GM23338 (cell line): Measurements from ENCODE around the gene LMBRD1.

Experiments
- CREB1 ChIP-seq: fragments of 250-450 bp; sonication (Bioruptor Pico); IDR thresholded peaks from 2 replicates; pipeline ENCODE4 v1.5.0; 2020; ENCODE audit warnings: low read depth, mild to moderate bottlenecking, moderate library complexity
- EZH2 ChIP-seq: fragments of 200-600 bp; sonication (generic); IDR thresholded peaks from one replicate; pipeline ENCODE4 v1.8.0; 2017; ENCODE audit warnings: antibody characterized with exemption, mild to moderate bottlenecking, low read depth; ENCODE audit not compliant: unreplicated experiment
- EZH2phosphoT487 ChIP-seq: fragments of 200-600 bp; sonication (generic); IDR thresholded peaks from one replicate; pipeline ENCODE4 v1.8.1; 2018; ENCODE audit warnings: antibody characterized with exemption; ENCODE audit not compliant: unreplicated experiment
- JUNB ChIP-seq: IDR thresholded peaks from one replicate; pipeline ENCODE4 v1.6.1; 2016; ENCODE audit warnings: antibody characterized with exemption; ENCODE audit not compliant: unreplicated experiment
- NANOG ChIP-seq: IDR thresholded peaks from 2 replicates; pipeline ENCODE4 v1.6.1; 2016; ENCODE audit warnings: antibody characterized with exemption, borderline replicate concordance
- POLR2AphosphoS5 ChIP-seq: IDR thresholded peaks from 2 replicates; pipeline ENCODE4 v1.6.1; 2016; ENCODE audit warnings: antibody characterized with exemption, low read depth
- ZNF331 ChIP-seq: fragments of 250-450 bp; sonication (Bioruptor Pico); IDR thresholded peaks from 2 replicates; pipeline ENCODE4 v1.5.0; 2020; ENCODE audit warnings: low read depth, mild to moderate bottlenecking, moderate library complexity
- TF ChIP-seq, protein P1 (sequence below), 2 experiments: fragments of 200-600 bp in 1 of 2; sonication (generic) in 1 of 2; conservative IDR thresholded peaks; 2 replicates each; pipeline versions ENCODE4 v1.5.1 to v1.6.1; 2016 to 2017; ENCODE audit warnings: antibody characterized with exemption in 2 of 2, low read depth in 2 of 2, mild to moderate bottlenecking in 2 of 2, moderate library complexity in 1 of 2
- TF ChIP-seq, protein P2 (sequence below): IDR thresholded peaks from one replicate; pipeline ENCODE4 v1.6.1; 2018; ENCODE audit warnings: antibody characterized with exemption; ENCODE audit not compliant: unreplicated experiment
- TF ChIP-seq, protein P3 (sequence below): IDR thresholded peaks from 2 replicates; pipeline ENCODE4 v1.6.1; 2016; ENCODE audit warnings: antibody characterized with exemption

DNA sequence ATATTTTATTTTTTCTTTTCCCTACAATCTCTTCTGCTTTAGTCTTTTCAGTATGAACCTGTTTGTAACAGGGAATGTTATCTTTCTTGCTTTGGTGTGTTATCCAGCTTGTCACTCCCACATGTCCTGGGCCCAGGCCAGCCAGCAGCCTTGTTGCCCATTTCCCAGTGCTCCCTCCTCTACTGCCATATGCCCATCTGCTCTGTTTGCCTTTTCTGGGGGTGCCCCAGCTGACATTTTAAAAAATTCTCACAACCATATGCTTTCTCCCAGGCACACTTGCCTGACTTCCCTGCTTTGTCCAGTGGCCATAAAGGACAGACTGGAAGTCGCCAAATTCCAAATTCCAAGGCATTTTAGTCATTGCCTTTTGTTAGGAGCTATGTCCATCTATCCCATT is 23.6 kb upstream of the LMBRD1 start:
- TF ChIP-seq, protein P1, sequence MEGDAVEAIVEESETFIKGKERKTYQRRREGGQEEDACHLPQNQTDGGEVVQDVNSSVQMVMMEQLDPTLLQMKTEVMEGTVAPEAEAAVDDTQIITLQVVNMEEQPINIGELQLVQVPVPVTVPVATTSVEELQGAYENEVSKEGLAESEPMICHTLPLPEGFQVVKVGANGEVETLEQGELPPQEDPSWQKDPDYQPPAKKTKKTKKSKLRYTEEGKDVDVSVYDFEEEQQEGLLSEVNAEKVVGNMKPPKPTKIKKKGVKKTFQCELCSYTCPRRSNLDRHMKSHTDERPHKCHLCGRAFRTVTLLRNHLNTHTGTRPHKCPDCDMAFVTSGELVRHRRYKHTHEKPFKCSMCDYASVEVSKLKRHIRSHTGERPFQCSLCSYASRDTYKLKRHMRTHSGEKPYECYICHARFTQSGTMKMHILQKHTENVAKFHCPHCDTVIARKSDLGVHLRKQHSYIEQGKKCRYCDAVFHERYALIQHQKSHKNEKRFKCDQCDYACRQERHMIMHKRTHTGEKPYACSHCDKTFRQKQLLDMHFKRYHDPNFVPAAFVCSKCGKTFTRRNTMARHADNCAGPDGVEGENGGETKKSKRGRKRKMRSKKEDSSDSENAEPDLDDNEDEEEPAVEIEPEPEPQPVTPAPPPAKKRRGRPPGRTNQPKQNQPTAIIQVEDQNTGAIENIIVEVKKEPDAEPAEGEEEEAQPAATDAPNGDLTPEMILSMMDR (conservative IDR thresholded peaks at IDR 0.05; ENCODE audit: low read depth in 2 of 2): no peak
- no peak for TF ChIP-seq EZH2
- TF ChIP-seq JUNB: no peak
- TF ChIP-seq POLR2AphosphoS5: no peak
- TF ChIP-seq, protein P2, sequence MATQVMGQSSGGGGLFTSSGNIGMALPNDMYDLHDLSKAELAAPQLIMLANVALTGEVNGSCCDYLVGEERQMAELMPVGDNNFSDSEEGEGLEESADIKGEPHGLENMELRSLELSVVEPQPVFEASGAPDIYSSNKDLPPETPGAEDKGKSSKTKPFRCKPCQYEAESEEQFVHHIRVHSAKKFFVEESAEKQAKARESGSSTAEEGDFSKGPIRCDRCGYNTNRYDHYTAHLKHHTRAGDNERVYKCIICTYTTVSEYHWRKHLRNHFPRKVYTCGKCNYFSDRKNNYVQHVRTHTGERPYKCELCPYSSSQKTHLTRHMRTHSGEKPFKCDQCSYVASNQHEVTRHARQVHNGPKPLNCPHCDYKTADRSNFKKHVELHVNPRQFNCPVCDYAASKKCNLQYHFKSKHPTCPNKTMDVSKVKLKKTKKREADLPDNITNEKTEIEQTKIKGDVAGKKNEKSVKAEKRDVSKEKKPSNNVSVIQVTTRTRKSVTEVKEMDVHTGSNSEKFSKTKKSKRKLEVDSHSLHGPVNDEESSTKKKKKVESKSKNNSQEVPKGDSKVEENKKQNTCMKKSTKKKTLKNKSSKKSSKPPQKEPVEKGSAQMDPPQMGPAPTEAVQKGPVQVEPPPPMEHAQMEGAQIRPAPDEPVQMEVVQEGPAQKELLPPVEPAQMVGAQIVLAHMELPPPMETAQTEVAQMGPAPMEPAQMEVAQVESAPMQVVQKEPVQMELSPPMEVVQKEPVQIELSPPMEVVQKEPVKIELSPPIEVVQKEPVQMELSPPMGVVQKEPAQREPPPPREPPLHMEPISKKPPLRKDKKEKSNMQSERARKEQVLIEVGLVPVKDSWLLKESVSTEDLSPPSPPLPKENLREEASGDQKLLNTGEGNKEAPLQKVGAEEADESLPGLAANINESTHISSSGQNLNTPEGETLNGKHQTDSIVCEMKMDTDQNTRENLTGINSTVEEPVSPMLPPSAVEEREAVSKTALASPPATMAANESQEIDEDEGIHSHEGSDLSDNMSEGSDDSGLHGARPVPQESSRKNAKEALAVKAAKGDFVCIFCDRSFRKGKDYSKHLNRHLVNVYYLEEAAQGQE: no peak
- no peak for TF ChIP-seq EZH2phosphoT487
- no peak for TF ChIP-seq CREB1 (CRISPR knock-in tag)
- TF ChIP-seq NANOG: no peak
- no peak for TF ChIP-seq ZNF331
- TF ChIP-seq, protein P3, sequence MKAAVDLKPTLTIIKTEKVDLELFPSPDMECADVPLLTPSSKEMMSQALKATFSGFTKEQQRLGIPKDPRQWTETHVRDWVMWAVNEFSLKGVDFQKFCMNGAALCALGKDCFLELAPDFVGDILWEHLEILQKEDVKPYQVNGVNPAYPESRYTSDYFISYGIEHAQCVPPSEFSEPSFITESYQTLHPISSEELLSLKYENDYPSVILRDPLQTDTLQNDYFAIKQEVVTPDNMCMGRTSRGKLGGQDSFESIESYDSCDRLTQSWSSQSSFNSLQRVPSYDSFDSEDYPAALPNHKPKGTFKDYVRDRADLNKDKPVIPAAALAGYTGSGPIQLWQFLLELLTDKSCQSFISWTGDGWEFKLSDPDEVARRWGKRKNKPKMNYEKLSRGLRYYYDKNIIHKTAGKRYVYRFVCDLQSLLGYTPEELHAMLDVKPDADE: no peak
